HG03060 (cell line): ENCODE results near the gene LINGO3.

Source experiments
- ATAC-seq: cut with Tn5 transposase; IDR thresholded peaks from one replicate; pipeline ENCODE4 v1.9.1; 2021; ENCODE audit warnings: low read depth, moderate number of reproducible peaks; ENCODE audit not compliant: unreplicated experiment

LINGO3 gene

DNA sequence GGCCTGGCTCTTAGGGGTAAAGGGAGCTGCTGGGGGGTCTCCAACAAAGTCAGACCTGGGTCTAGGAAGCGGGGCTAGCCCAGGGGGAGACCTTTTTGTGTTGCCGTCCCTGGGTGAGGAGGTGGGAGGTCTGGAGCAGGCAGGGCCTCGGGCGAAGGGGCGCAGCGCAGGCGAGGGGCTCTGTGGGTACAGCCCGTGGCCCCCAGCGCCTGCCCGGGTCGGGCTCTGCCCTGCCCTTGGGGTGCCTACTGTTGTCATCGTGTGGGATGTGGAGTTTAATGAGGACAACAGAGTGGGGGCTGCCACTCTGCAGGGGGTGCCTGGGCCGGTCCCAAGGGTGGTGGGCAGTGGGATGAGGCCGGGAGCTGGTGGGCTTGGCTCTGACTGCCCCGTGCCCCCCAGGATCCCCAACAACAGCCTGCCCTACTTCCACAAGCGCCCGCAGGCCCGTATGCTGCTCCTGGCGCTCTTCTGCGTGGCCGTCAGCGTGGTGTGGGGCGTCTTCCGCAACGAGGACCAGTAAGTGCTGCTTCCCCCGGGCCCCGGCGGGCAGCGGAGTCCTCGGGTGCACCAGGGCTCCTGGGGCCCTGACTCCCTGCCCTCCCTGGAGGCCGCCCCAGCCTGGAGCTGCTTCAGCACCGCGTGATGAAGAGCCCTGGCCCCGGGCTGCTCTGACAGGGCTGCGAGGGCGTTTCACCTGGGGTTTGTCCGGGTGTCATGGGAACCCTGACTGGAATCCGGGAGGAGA is 32.7 kb upstream of the LINGO3 start:
- ATAC-seq, result no peak

DNA sequence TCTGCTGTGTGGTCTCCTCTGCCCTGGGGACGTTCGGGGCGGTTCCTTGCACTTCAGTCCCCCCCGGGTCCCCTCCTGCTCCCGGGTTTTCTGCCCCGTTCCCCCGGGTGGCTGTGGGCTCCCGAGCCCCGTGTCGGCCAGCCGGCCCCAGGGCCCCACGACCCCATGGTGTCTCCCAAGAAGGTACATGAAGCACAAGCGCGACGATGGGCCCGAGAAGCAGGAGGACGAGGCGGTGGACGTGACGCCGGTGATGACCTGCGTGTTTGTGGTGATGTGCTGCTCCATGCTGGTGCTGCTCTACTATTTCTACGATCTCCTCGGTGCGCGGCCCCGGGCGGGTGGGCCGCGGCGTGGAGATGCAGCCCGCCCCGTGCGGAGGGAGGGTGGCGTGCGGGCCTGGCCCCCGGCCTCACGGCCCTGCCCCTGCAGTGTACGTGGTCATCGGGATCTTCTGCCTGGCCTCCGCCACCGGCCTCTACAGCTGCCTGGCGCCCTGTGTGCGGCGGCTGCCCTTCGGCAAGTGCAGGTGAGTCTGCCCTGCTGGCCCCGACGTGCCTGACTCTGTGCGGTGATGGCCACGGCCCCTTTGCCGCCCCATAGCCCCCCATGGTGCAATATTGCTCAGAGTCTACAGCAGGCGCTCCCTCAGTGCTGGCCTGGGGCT is 31.8 kb upstream of the LINGO3 start:
- ATAC-seq, result no peak

DNA sequence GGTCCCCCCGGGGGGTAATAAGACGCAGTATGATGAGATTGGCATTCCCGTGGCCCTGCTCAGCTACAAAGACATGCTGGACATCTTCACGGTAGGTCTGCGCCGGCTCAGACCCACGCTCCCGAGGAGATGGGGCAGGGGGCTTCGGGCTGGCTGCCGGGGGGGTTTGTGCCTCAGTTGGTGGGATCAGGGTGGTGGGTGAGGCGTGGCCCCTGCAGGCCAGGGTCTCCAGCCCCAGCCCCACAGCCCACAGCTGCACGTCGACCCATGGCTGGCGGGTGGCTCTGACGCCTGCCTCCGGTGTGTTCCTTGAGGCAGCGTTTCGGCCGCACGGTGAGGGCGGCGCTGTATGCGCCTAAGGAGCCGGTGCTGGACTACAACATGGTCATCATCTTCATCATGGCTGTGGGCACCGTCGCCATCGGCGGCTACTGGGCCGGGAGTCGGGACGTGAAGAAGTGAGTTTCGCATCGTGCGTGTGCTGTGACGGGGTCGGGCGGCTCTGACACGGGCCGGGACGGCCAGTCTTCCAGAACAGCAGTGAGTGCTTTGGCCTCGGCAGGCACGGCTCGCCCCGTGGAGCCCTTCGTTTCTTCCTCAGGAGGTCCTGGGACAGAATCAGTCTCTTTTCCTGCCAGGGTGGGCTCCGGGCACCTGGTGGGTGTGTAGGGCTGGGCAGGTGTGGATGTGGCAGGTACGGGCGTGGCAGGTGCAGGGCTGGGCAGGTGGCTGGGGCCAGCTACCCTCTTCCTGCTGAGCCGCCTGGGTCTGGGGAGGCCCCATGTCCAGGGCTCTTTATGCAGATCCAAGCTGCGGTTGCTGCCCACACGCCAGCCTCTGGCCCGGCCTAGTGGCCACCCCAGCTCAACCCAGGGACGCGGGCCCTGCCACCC is 31.0 kb upstream of the LINGO3 start:
- no peak for ATAC-seq

DNA sequence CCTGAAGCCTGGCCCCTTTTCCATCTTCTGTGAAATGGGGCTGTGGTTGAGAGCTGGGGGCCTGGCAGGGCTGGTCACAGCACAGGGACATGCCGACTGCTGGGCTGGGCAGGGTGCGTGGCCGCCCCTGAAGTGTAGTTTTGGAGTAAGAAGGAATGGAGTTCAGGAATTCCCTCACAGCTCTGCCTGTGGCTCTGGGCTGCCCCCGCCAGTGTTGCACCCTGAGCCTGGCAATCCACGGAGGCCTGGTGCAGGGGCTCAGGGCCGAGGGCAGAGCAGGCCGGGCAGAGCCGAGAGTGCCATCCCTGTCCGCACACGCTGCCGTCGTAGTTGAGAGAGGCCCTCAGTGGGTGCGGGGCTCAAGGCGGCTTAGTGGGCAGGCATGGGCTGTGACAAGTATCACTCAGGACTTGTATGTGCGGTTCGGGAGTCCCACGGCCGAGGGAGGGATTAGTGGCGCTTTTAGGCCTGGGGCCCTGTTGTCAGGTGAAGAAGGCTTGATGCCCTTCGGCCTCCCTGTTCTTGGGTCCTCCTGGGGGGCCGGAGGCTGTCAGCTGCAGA is 30.2 kb upstream of the LINGO3 start:
- ATAC-seq, result no peak

DNA sequence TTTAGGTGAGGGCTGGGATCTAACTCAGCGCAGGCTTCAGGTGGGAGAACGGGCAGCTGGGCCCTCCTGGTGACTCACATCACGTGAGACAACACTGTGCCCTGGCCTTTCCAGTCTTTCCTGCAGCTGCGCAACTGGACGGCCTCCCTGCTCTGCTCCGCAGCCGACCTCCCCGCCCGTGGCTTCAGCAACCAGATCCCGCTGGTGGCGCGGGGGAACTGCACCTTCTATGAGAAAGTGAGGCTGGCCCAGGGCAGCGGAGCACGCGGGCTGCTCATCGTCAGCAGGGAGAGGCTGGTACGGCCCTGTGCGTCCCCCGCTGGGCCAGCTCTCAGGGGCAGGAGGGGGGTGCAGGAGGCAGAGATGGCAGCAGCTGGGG is 29.4 kb upstream of the LINGO3 start:
- ATAC-seq, result no peak

DNA sequence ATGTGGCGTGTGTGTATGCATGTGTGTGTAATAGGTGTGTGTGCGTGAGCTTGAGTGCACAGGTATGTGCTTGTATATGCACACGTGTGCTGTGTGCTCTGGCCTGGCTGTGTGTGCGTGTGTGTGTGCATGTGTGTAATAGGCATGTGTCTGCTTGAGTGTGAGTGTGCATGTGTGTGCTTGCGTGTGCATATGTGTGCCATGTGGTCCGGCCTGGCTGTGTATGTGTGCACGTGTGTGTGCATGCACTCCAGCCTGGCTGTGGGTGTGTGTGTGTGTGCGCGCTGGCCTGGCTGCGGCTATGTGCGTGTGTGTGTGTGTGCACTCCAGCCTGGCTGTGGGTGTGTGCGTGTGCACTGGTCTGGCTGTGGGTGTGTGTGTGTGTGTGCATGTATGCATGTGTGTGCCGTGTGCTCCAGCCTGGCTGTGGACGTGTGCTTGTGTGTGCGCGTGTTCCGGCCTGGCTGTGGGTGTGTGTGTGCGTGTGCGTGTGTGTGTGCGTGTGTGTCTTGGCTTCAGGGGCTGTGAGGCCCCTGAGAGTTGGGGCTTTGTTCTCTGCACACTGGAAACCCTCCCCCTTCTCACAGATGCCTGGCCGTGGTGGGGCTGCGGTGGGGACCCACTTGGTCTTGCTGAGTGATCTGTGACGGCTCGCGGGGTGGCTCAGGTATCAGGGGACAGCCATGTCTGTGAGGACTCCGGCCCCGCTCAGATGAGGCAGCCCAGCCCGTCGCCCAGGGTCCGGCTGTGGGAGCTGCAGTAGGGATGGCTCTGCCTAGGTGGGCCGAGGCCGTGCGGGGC is 28.8 kb upstream of the LINGO3 start:
- ATAC-seq, result no peak

DNA sequence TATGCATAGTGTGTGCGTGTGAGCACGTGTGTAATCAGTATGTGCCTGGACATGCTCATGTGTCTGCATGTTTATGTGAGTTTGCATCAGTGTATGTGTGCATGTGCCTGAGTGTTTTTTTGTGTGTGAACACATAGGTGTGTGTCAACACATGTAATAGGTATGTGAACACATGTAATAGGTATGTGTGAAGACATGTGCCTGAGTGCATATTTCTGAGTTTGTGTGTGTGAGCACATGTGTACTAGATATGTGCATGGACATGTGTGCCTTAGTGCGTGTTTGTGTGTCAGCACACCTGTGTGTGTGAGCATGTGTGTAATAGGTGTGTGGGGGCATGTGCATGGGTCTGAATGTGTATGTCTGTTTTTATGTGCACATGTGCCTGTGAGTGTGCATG is 27.9 kb upstream of the LINGO3 start:
- ATAC-seq, result no peak

DNA sequence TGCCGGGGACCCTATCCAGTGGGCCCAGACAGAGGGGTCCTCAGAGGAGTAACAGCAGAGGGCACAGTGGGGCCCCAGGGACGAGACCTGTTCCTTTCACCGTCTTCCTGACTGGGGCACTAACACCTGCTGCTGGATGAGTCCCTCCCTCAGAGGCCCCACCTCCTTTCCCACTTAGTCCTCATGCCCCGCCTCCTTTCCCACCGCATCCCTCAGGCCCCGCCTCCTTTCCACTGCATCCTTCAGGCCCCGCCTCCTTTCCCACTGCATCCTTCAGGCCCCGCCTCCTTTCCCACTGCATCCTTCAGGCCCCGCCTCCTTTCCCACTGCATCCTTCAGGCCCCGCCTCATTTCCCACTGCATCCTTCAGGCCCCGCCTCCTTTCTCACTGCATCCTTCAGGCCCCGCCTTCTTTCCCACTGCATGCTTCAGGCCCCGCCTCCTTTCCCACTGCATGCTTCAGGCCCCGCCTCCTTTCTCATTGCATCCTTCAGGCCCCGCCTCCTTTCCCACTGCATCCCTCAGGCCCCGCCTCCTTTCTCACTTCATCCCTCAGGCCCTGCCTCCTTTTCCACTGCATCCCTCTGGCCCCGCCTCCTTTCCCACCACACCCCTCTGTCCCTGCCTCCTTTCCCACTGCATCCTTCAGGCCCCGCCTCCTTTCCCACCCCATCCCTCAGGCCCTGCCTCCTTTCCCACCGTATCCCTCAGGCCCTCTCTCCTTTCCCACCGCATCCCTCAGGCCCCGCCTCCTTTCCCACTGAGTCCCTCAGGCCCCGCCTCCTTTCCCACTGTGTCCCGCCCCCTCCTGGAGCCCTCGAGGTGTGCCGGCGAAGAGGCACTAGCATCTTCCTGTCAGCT is 27.3 kb upstream of the LINGO3 start:
- ATAC-seq, result no peak

DNA sequence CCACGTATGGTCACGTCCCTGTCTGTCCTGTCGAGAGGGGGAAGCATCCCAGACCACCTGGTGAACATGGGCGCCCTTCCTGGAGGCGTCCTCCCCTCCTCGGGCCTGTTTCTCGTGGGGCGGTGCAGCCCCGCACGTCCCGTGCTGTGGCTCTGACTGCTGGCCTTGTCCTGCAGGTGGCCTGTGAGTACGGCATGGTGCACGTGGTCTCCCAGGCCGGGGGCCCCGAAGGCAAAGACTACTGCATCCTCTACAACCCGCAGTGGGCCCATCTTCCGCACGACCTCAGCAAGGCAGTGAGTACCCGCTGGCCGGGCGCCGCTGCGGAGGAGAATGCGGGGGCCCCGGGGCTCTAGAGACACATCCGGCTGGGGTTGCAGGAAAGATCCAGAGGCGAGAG is 26.5 kb upstream of the LINGO3 start:
- no peak for ATAC-seq

DNA sequence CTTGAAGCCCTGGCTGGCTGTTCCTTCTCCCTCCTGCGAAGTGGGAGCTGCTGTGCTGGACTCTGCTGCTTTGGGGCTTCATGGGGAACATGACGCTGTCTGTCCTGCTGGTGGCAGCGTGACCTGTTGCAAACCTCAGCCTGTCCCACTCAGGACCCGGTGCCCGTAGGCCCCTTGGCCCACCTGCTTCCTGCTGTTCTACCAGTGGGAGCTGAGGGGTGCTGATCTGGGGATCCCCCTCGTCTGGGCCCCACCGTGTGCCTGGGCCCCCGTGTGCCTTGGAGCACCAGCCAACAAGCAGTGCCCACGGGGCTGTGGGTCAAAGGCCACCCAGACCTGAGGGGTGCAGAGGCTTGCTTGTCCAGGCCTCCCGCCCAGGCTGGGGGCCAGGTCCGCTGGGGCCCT is 25.9 kb upstream of the LINGO3 start:
- no peak for ATAC-seq

DNA sequence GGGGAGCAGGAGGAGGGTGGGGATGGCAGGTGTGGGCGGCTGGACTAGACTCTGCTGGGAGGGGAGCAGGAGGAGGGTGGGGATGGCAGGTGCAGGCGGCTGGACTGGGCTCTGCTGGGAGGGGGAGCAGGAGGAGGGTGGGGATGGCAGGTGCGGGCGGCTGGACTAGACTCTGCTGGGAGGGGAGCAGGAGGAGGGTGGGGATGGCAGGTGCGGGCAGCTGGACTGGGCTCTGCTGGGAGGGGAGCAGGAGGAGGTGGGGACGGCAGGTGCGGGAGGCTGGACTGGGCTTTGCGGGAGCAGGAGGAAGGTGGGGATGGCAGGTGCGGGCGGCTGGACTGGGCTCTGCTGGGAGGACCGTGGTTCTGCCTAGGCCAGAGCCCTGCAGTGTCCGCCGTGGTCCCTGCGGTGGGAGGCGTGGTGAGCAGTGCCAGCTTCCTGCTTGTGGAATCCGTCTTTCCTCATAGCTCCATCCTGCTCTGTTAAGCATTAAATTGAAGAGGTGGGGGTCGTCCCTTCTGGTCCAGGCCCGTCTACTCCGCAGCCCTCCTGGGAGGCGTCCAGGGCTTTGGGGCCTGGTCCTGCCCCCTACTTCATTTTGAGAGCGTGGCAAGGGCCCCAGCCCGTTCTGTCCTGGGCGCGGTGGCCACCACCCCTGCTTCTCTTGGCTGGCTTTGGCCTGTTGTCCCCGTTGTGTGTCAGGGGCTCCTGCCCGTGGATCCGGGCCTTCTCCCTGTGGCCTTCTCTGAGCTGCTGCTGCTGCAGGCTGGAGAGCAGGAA is 25.3 kb upstream of the LINGO3 start:
- no peak for ATAC-seq

DNA sequence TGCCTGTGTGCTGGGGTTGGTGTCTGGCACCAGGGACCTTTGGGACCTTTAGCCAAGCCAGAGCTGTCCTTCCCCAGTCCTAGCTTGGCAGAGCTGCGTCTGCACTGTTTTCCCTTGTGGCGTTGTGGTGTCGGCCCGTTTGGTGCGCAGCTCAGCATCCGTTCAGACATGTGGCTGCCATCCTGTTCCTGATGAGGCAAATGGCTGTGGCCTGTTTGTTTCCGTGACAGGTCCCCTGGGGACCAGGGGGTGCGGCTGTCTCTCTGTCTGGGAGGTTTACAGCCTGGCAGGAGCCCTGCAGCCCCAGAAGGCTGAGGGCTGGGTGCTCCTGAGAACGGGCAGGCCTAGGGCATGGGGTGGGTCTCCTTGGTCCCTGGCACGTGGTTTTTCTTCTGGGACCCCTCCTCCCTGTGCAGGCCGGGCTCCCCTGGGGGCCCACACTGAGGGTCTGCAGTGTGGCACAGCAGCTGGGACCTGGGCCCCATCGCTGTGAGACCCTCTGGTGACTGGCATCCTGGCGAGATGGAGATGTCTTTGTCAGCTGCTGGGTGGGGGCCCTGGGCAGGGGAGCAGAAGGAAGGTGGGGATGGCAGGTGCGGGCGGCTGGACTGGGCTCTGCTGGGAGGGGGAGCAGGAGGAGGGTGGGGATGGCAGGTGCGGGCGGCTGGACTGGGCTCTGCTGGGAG is 24.5 kb upstream of the LINGO3 start:
- ATAC-seq, result no peak

DNA sequence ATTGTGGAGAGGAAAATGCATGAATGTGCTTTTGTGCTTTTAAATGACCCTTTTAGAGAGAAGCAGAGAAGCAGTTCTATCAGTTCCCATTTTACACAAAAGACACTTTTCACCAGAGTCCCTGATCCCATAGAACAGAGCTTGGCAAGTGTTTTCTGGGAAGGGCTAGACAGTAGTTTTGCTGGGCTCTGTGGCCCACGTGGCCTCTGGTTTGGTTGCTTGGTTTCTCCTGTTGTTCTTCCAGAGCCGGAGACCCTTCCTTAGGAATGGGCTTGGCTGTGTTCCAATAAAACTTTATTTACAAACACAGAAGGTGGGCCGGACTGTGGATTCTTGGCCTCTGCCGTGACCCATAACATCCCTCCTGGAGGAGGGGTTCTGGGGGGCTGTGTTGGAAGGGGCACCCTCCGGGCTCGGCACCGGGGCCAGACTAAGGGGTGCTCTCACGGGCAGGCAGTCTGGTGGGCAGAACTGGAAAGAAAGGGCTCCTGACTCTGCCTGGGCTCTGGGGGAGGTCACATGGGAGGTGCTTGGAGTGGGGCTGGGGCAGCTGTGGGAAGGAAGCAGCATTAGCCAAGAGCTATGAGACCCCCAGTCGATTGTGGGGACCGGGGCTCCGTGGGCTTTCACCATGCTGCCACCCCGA is 23.8 kb upstream of the LINGO3 start:
- ATAC-seq, result no peak

DNA sequence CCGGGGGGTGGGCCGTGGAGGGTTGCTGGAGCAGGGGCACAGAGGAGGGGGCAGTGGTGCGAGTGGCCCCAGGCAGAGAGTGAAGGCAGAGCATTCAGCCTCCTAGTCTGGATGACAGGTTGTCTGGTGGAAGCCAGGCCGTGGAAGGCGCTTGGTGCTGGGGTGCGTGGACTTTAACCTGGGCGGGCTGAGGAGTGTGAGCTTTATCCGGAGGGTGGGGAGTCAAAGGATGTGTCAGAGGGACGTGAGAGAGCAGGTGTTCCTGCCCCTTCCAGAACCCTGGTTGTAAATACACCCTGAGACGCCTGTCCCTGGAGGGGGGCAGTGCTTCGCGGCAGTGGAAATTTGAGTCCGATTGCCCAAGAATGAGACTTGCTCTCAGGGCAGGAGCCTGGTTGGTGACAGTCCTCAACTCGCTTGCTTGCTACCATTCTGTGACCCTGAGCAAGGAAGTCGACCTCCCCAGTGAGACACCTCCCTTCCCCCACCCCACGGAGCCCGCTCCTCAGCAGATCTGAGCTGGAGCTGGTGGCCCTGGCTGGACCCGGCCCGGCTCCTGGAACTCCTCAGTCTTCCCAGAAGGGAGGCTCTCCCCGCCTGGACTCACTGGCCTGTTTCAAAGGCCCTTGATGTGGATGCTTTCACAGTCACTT is 22.8 kb upstream of the LINGO3 start:
- ATAC-seq, result no peak

DNA sequence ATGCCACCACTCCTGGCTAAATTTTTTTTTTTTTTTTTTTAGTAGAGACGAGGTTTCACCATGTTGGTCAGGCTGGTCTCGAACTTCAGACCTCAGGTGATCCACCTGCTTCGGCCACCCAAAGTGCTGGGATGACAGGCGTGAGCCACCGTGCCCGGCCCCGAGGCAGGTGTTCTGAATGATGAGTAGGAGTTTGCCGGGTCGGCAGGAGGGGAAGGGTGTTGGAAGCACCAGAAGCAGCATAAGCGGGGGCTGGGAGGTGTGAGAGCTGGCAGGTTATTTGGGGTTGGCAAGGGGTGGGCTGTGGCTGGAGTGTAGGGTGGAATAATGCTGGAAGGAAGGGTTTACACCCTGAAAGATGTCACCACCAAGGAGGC is 22.3 kb upstream of the LINGO3 start:
- no peak for ATAC-seq

DNA sequence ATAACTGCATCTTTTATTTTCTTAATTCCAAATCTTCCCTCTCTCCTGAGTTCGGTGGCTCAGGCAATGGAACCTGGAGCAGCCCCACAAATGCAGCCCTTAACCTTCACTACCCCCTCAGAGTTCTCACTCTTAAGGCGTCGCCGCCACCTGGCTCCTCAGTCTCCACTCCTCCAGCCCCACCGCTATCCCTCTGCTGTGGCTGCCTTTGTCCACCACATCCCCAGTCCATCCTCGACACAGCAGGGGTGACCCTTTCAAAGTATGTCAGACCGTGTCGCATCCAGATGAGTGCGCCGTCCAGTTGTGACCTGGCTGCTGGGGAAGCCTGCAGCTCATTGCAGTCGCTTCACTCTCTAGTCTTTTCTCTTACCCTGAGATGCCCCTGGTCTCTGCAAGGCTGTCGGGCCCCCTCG is 21.6 kb upstream of the LINGO3 start:
- ATAC-seq, result no peak

DNA sequence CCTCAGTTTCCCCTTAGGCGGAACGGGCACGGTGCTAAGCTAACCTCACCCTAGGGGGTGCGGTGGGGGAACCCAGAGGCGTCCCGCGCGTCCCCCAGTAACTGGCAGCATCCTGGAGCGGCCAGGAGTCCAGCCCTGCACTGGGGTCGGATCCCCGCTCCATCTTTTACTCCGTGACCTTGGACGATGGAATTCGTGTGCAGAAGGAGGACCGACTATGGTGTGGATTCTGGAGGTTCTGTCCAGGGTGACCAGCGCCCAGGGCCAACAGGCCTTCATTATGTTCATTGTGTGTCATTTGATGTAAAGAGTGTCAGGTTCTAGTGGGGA is 21.2 kb upstream of the LINGO3 start:
- no peak for ATAC-seq
